GM19372 (cell line): ENCODE data around the gene ETHE1.

ENCODE experiments used
- ATAC-seq: cut with Tn5 transposase; IDR thresholded peaks from one replicate; pipeline ENCODE4 v1.9.1; 2021; ENCODE audit warnings: mild to moderate bottlenecking, low read depth, moderate library complexity; ENCODE audit not compliant: unreplicated experiment

Gene ETHE1

GRCh38 chr19:43498233-43498842, 28.7 kb downstream of the ETHE1 start:
- no peak for ATAC-seq

GRCh38 chr19:43496960-43497359, 30.0 kb downstream of the ETHE1 start:
- no peak for ATAC-seq

- ATAC-seq = no peak
Measured at GRCh38 chr19:43495082-43495481, 31.9 kb downstream of the ETHE1 start.

DNA sequence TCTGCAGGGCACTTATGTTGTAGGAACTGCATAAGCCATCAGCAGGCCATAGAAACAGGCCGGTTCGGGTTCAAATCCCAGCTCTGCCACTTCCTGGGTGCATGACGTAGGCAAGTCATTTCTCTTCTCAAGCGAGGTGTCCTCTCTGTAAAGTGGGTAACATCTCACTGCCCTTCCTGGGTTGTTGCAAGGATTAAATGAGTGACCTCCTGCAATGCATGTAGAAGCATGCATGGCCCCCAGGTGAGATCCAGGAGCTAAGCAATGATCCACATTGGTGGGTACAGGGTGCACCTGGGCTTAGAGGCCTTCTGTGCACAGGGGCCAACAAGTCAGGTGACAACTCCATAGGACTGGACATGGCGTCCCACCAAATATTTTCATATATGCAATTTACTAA, 36.2 kb downstream of the ETHE1 start:
- no peak for ATAC-seq

DNA sequence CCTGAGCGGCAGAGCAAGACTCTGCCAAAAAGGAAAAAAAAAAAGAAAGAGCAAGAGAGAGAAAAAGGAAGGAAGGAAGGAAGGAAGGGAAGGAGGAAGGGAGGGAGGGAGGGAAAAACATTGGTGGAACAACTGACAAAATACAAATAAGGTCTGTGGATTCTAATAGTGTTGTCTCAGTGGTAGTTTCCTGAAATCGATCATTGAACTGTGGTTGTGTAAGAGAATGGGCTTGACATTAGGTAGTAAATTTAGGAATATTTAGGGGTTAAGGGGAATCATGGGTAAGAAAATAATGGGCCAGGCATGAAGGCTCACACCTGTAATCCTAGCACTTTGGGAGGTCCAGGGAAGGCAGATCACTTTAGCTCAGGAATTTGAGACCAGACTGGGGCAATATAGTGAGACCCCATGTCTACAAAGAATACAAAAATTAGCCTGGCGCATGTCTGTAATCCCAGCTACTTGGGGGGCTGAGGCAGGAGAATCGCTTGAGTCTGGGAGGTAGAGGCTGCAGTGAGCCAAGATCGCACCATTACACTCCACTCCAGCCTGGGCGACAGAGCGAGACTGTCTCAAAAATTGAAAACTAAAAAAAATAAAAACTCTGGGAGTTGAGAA, 36.9 kb downstream of the ETHE1 start:
- ATAC-seq = no peak

DNA sequence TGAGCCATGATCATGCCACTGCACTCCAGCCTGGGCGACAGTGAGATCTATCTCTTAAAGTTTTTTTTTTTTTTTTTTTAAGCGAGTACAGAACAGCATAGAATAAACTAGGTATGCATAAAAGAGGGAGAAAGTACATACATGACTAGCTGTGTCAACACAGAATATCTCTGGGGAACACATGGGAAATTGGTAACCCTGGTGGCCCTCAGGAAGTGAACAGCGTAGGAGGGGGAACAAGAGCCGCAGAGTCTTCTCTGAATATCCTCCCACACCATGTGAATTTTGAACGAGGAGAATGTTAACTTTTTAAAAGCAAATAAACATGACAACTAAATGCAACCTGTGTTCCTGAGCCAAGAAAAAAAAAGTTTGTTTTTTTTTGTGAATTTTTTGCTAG, 37.7 kb downstream of the ETHE1 start:
- no peak for ATAC-seq

DNA sequence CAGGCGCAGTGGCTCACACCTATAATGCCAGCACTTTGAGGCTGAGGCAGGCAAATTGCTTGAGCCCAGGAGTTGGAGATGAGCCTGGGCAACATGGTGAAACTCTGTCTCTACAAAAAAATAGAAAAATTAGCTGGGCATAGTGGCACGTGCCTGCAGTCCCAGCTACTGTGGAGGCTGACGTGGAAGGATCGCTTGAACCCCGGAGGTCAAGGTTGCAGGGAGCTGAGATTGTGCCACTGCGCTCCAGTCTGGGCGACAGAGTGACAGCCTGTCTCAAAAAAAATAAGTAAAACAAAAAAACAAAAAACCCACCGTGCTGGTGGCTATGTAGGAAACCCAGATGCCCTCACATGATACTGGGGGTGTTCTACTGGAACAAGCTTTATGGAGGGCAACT, 38.8 kb downstream of the ETHE1 start:
- ATAC-seq = no peak

- ATAC-seq = no peak
Measured at GRCh38 chr19:43486412-43486811, 40.6 kb downstream of the ETHE1 start.

DNA sequence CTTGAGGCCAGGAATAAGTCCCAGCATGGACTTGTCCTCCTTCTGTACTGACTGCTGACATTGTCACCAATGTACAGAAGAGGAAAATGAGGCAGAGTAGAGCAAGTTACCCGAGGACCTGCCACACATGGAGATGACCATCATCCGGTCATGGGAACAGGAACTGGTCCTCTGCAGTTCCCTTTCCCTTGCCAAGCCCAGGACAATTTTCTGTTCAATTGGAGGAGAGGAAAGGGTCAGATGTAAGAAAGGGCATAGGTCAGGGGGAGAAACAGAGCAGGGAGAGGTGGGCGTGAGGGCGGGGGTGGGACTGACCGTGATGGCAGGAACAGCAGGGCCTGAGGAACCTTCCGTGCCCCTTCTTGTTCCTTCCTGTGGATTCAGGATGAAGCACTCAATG, 41.0 kb downstream of the ETHE1 start:
- ATAC-seq = no peak

DNA sequence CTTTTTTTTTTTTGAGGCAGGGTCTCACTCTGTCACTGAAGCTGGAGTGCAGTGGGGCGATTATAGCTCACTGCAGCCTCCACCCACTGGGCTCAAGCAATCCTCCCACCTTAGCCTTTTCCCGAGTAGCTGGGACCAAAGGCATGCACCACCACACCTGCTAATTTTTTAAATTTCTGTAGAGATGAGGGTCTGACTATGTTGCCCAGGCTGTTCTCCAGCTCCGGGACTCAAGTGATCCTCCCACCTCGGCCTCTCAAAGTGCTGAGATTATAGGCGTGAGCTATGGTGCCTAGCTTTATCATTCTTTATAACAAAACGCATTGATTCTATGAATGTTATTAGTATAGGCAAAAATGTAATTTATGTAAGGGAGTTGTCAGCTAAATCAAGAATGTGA, 43.7 kb downstream of the ETHE1 start:
- ATAC-seq = no peak

- no peak for ATAC-seq
Measured at GRCh38 chr19:43482193-43482592, 44.8 kb downstream of the ETHE1 start.

- ATAC-seq = no peak
Measured at GRCh38 chr19:43481701-43482100, 45.3 kb downstream of the ETHE1 start.

GRCh38 chr19:43480574-43480973, 46.4 kb downstream of the ETHE1 start:
- no peak for ATAC-seq

GRCh38 chr19:43479961-43480561, 46.9 kb downstream of the ETHE1 start:
- ATAC-seq = no peak

GRCh38 chr19:43479226-43479625, 47.8 kb downstream of the ETHE1 start:
- no peak for ATAC-seq

- no peak for ATAC-seq
Measured at GRCh38 chr19:43478323-43478722, 48.7 kb downstream of the ETHE1 start.

DNA sequence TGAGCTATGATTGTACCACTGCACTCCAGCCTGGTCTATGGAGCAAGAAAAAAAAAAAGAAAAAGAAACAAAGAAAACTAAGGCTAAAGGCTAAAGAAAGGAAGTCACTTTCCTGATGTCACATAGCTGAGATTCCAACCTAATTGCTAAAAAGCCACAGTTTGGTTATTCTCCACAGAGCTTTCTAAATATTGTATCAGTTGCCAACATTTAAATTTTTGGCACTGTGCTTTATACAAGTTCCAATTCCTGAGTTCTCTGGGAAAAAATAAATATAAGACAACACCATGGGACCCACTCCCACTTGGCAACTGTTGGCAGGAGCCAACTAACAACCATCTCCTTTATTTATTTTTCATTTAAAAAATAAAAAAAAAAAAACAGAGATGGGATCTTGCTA, 50.4 kb downstream of the ETHE1 start:
- ATAC-seq = no peak

DNA sequence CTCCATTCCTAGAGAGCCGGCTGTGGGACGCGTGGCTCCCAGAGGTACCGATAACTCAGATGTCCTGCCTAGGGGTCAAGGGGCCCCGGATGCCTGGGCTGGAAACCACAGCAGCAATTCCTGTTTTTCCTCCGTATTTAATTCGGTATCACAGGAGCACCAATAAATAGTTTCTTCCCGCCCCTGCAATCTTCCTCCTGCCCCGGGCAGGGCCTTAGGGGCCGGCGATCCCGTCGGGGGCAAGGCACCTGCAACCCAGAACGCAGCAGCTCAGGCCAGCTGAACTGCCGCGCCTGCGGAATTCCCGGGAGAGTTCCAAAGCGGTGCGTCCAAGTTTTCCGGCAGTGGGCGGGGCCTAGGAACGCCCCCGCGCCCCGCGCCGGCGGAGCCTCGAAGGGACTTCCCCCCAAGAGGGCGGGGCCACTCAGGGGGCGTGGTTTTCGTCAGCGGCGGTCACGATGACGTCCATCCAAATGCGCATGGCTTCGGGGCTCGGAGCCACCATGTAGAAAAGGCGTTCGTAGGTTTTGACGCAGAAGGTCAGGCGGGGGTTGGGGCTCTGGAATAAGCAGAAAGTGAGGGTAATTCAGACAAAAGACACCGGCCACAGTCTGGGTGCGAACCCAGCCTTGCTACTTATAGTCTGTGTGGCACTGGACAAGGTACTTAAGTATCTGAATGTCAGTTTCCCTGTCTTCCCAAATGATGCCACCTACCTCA, 51.9 kb downstream of the ETHE1 start:
- ATAC-seq = peak; percentile 59

- ATAC-seq = no peak
Measured at GRCh38 chr19:43474487-43474886, 52.5 kb downstream of the ETHE1 start.

- no peak for ATAC-seq
Measured at GRCh38 chr19:43471091-43471490, 55.9 kb downstream of the ETHE1 start.

GRCh38 chr19:43470288-43470687, 56.7 kb downstream of the ETHE1 start:
- ATAC-seq = no peak

GRCh38 chr19:43469160-43469480, 57.9 kb downstream of the ETHE1 start:
- no peak for ATAC-seq
